Loucy (cell line): Measurements from ENCODE around the gene RANBP9.

ENCODE experiments used
- EZH2phosphoT487 ChIP-seq: fragments of 200-600 bp; IDR thresholded peaks from 2 replicates; pipeline ENCODE4 v1.6.1; 2018; ENCODE audit warnings: antibody characterized with exemption, mild to moderate bottlenecking, moderate library complexity, borderline replicate concordance
- TF ChIP-seq, protein P1 (sequence below): fragments of 200-600 bp; sonication (generic); conservative IDR thresholded peaks from 2 replicates; pipeline ENCODE4 v1.5.1; 2014; ENCODE audit warnings: mild to moderate bottlenecking, antibody characterized with exemption, low read length

DNA sequence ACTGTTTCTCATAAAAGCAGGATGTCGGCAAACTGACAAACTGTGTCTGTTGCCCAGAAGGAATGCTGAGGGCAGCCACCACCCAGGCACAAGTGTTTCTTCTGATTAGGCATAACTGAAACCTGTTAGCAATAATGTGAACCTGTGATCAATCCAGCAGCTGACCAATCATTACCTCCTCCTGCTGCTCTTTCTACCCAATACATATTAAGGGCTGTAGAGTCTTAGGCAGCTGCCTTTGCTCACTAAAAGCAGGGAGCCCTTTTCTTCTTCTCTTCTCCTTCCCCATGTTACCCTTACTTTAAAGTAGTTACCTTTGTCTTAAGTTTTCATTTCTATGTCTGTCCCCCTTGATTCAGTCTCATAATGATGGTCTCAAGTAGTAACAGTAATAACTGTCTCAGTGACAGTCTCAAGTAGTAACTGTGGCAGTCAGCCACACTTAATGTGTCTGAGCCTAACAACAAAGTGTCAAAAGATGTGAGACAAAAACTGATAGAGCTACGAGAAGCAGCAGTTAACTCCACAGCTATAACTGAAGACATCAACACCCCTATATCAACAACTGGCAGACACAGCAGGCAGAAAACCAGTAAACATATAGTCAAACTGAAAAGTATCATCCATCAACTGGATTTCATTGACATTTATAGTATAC is 37.0 kb downstream of the RANBP9 start:
- TF ChIP-seq, protein P1, sequence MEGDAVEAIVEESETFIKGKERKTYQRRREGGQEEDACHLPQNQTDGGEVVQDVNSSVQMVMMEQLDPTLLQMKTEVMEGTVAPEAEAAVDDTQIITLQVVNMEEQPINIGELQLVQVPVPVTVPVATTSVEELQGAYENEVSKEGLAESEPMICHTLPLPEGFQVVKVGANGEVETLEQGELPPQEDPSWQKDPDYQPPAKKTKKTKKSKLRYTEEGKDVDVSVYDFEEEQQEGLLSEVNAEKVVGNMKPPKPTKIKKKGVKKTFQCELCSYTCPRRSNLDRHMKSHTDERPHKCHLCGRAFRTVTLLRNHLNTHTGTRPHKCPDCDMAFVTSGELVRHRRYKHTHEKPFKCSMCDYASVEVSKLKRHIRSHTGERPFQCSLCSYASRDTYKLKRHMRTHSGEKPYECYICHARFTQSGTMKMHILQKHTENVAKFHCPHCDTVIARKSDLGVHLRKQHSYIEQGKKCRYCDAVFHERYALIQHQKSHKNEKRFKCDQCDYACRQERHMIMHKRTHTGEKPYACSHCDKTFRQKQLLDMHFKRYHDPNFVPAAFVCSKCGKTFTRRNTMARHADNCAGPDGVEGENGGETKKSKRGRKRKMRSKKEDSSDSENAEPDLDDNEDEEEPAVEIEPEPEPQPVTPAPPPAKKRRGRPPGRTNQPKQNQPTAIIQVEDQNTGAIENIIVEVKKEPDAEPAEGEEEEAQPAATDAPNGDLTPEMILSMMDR: no peak
- TF ChIP-seq EZH2phosphoT487: no peak
